ENCODE data around the gene CFAP141.

Gene CFAP141

DNA sequence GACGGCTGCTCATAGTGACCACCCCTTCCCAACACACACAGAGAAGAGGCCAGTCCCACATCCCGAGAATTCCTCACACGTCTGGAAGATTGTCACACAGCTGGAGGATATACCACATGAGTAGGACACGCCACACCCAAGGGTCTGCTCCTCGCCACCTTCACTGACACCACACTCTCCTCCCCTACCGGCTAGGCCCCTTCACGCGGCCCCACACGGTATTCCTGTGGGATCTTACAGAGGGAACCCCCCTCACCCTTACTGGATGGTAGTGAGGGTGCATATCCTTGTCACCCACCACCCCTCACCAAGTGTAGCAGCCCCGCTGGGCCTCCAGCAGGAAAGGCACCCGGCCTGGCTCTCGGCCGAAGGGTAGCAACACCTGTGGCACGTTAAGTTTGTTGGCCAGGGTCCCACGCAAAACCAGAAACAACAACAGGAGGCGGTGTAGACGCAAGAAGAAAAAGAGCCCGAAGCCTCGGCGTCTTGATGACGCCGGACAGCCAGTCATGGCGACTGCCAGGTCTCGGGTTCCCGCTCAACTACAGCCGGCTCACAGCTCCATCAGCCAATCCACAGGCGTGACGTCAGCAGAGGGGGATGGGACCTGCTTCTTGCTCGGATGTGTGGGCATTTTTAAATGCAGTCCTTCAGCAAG lies 51.5 kb downstream of the CFAP141 start, which contains the start of gene NUP210L:
TSS of gene NUP210L (minus strand) at position 540 of the 658 bp plus-strand sequence.
- H3K4me3 ChIP-seq (ENCODE audit: low read depth, low read length), result no peak within 1 kb of the TSS
- DNase-seq (ENCODE audit: low read depth), result no peak
- no peak for TF ChIP-seq POLR2A (IDR thresholded peaks at IDR 0.05; ENCODE audit: extremely low read depth, insufficient read length)
- TF ChIP-seq, protein P1, sequence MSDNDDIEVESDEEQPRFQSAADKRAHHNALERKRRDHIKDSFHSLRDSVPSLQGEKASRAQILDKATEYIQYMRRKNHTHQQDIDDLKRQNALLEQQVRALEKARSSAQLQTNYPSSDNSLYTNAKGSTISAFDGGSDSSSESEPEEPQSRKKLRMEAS (IDR thresholded peaks at IDR 0.05; ENCODE audit: low read depth, low read length), result no peak
- no peak for TF ChIP-seq MYC (IDR thresholded peaks at IDR 0.05; ENCODE audit: low read depth, low read length)
- TF ChIP-seq, protein P2, sequence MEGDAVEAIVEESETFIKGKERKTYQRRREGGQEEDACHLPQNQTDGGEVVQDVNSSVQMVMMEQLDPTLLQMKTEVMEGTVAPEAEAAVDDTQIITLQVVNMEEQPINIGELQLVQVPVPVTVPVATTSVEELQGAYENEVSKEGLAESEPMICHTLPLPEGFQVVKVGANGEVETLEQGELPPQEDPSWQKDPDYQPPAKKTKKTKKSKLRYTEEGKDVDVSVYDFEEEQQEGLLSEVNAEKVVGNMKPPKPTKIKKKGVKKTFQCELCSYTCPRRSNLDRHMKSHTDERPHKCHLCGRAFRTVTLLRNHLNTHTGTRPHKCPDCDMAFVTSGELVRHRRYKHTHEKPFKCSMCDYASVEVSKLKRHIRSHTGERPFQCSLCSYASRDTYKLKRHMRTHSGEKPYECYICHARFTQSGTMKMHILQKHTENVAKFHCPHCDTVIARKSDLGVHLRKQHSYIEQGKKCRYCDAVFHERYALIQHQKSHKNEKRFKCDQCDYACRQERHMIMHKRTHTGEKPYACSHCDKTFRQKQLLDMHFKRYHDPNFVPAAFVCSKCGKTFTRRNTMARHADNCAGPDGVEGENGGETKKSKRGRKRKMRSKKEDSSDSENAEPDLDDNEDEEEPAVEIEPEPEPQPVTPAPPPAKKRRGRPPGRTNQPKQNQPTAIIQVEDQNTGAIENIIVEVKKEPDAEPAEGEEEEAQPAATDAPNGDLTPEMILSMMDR (IDR thresholded peaks at IDR 0.05; ENCODE audit: low read depth, low read length), result no peak

DNA sequence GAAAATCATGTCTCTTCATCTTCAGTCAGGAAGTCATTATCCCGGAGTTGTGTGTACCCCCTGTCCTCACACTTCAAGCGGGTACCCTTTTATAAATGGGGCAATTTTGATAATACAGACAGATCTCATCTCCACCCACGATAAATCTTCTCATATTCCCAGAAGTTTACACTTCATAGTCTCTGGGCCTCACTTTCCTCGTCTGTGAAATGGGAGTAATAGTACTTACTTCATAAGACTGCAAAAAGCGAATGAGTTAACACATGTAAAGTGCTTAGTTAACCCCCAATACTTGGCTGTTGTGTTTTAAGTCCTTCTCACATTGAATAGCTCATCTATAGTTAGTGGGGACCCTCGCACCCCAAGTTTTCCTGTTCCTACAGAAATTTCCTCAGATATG lies 52.1 kb downstream of the CFAP141 start:
- TF ChIP-seq, protein P2 (IDR thresholded peaks at IDR 0.05; ENCODE audit: low read depth, low read length), result no peak
- TF ChIP-seq MYC (IDR thresholded peaks at IDR 0.05; ENCODE audit: low read depth, low read length) (no peak), POLR2A (IDR thresholded peaks at IDR 0.05; ENCODE audit: extremely low read depth, insufficient read length) (no peak)
- TF ChIP-seq, protein P1 (IDR thresholded peaks at IDR 0.05; ENCODE audit: low read depth, low read length), result no peak
- no peak overlapping the region for H3K4me3 ChIP-seq (ENCODE audit: low read depth, low read length)
- DNase-seq (ENCODE audit: low read depth), result no peak

DNA sequence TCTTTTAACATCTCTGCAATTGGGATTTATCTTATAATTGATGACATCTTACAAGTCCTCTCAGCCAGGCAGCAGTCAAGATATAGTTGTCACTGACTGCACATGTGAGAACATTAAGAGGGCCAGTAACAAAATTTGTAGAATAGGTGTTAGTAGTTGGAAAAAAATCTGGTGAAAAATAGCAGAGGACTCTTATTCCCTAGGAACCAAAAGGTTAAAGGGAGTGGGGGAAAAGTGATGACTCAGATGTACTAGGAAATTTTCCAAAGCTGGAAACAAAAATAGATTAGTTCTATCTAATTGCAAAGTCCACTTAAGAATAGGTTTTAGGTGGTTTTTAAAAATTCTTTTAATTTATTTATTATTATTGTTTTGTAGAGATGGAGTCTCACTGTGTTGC lies 54.8 kb downstream of the CFAP141 start:
- no peak overlapping the region for H3K4me3 ChIP-seq (ENCODE audit: low read depth, low read length)
- TF ChIP-seq, protein P2 (IDR thresholded peaks at IDR 0.05; ENCODE audit: low read depth, low read length), result no peak
- TF ChIP-seq, protein P1 (IDR thresholded peaks at IDR 0.05; ENCODE audit: low read depth, low read length), result no peak
- no peak for TF ChIP-seq POLR2A (IDR thresholded peaks at IDR 0.05; ENCODE audit: extremely low read depth, insufficient read length)
- no peak for TF ChIP-seq MYC (IDR thresholded peaks at IDR 0.05; ENCODE audit: low read depth, low read length)
- DNase-seq (ENCODE audit: low read depth), result no peak

All from NB4 (cell line).